ENCODE measurements around the gene CPSF7.

GRCh38 chr11:61413496-61413895 lies 16.3 kb downstream of the CPSF7 start:
- TF ChIP-seq CTCF (IDR thresholded peaks at IDR 0.05) (no peak), POLR2A (IDR thresholded peaks at IDR 0.05) (no peak)

Measured in body of pancreas (tissue), 4 donors.